Activated T-helper 1 cell treated with anti-CD3 and anti-CD28 coated beads, Interleukin-2, amount 50 U/mL, for 16 hours (primary cell): ENCODE measurements around the gene ATIC.

Experiments
- DNase-seq, 2 donors: peaks; one replicate each; pipeline ENCODE4 v3.0.0-alpha.2; 2020; ENCODE audit warnings: low read depth in 1 of 2, low spot score in 1 of 2

ATIC gene

DNA sequence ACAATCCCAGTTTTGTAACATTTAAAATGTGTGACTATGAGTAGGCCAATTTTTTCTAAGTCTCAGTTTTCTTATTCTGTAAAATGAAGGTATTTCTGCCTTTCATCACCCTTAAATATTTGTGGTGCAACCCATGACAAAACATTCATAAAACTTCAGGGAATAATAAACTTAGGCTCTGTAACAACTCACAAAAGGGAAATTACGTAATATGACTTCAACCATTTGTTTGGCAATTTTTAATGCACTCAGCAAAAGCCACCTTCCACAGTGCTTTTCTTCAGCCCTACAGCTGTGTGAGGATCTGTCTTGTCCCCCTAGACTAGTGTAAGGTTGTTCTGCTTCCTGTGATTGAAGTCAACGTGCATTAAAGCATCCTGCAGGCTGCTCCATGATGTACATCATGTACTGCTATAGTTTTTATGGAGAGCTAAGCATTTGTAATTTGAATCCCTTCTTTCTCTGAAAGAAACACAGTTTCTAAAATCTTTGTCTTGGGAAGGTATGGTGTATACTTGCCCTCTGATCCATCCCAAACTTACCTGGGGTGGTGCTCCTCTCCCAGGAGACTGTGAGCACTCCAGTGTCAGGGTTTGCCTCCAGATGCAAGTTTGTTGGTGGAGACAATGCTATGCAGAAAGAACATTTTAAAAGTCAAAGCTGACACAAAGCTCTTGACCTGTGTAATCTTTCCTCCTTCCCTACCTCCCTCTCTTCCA, 84.9 kb downstream of the ATIC start:
- no peak for DNase-seq

DNA sequence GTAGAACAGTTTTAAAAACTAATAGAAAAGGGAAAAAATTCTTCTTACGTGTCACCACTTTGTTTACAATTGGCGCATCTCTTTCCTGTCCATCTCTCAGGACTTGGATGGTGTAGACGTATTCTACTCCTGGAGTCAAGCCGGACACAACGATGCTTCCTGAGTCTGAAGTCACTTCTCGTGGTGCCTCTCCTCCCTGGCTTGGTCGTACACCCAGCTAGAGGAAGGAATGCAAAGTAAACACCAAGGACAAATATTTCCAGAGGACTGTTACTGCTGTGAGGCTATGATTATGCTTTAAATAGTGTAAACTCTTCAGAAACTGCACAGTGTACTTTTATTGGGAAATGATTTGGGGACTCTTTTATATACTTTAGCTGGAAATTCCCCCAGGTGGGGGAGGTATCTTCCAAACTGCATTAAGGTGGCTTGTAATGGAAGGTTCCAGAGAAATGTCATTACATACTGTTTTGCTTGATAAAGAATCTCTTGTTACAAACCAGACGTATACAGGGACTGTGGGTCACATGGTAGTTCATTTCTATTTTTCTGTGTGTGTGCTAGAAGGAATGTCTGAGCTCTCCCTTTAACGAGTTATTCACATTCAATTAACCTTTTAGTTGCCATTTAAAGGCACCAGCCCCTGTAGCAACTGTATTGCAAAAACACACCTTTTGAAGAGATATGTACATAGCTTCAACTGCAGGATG, 85.9 kb downstream of the ATIC start:
- DNase-seq = no peak

DNA sequence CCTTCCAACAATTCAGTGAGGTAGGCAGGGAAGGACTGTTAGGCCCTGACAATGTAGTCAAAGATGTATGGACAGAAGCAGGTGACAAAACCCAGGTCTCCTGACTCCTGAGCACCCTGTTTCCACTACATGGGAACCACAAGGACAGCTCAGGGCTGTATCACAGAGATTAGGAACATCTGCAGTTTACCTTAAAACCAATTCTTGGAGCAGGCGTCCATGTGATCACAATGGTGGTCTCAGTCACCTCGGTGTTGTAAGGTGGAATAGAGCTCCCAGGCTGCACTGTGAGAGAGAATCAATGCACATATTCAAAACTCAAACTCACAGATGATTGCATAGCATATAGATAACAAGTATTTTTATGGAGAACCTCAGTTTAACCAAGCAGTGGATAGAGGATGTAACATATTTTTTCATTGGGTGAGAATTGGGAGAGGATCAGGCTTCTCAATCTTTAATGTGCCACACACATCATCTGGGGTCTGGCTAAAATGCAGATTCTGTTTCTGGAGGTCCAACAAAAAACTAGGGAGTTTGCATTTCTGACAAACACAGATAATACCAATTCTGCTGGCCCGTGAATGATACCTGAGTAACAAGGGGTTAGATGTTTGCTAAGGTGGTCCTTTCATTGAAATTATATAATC, 87.3 kb downstream of the ATIC start:
- no peak for DNase-seq
